HG02870 (cell line): ENCODE results near the gene PCTP.

ENCODE experiments used
- ATAC-seq: cut with Tn5 transposase; IDR thresholded peaks from one replicate; pipeline ENCODE4 v1.9.1; 2021; ENCODE audit warnings: mild to moderate bottlenecking, moderate library complexity; ENCODE audit not compliant: unreplicated experiment

The PCTP gene

GRCh38 chr17:55751720-55752250 lies 934 bp downstream of the PCTP start:
- no peak for ATAC-seq

- no peak for ATAC-seq
Measured at GRCh38 chr17:55756689-55757088, 5.8 kb downstream of the PCTP start.

DNA sequence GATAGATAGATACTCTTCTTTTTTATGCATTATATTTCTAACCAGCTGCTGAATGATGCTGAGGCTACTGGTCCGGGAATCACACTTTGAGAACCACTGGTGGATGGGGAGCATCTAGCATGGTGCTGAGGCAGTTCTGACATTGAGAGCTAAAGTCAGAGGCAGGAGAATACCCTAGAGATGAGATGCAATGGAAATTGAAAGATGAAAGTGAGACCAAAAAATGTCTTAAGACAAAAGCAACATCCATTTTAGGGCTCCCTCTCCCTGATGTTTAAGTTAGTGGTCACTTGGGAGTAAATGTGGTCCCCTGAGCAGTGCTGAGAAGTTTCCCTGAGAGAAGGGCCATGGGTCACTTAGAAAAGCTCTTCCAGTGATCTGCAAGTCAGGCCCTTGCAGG lies 6.8 kb downstream of the PCTP start:
- peak; percentile 42 for ATAC-seq

- no peak for ATAC-seq
Measured at GRCh38 chr17:55758171-55758570, 7.3 kb downstream of the PCTP start.

DNA sequence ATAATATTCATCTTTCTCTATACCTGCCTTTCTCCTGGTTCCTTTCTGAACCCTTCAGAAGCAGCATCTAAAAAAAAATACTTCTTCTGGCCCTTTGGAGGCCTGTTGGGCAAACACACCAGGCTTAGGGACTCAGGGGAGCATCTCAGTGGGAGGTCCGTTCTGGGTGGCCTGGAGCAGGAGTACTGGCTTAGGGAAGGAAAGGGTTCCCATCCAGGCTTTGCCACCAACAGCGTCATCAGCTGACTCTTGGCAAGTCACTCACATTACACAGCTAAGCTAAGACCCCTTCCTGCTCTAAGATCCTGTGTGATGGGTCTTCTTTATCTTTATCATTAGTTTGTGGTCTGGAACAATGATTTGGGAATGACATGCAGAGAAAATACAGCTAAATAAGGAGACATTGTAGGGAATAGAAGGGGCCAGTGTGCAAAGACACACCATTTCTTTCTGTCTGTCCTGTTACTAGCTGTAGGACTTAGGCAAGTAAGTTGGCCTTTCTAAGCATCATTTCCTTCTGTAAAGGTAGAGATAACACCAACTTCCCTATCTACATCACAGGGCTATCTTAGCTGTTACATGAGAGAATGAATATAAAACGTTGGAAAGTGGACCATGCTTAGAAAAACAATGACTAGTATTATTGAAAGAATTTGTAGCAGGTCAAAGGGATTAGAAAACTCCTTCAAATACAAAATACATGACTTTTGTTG lies 9.9 kb downstream of the PCTP start:
- ATAC-seq: no peak

DNA sequence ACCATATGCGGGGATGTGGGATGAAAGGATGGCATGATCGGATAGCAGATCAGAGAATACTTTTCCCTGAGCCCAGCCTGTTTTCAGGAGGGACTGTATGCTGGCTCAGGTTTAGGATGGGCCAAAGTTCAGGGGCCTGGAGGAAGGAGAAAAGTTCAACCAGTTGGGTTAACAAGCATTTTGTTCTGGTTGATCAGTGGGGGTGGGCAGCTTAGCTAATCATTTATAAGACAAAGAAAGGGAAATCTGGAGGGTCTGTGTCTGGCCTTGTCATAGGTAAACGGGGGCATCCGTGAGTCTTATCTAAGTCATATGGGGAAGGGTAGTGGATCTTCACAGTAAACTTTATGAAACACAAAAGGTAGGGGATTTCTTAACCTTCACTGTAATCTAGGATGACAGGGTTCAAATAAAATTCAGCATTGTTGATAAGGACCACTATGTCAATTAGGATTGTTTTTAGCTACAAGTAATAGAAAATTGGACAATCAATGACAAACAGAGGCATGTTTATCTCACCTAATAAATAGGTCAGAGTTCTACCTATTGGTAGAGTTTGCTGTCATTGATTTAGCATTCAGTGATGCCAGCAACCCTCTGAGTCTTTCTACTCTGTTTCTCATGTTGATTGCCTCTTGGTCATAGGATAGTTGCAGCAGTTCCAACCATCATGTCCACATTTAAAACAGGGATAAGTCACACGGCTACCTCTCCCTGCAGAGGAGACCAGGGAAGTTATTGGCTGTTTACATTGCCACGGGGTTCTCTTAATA lies 11.4 kb downstream of the PCTP start:
- ATAC-seq: no peak

GRCh38 chr17:55763856-55764255 lies 13.0 kb downstream of the PCTP start:
- no peak for ATAC-seq

- ATAC-seq: no peak
Measured at GRCh38 chr17:55764610-55765009, 13.8 kb downstream of the PCTP start.

- ATAC-seq: no peak
Measured at GRCh38 chr17:55765472-55765871, 14.6 kb downstream of the PCTP start.

GRCh38 chr17:55768936-55769624 lies 18.2 kb downstream of the PCTP start:
- ATAC-seq: no peak

- no peak for ATAC-seq
Measured at GRCh38 chr17:55769625-55770000, 18.8 kb downstream of the PCTP start.

- ATAC-seq: no peak
Measured at GRCh38 chr17:55770196-55770870, 19.5 kb downstream of the PCTP start.

DNA sequence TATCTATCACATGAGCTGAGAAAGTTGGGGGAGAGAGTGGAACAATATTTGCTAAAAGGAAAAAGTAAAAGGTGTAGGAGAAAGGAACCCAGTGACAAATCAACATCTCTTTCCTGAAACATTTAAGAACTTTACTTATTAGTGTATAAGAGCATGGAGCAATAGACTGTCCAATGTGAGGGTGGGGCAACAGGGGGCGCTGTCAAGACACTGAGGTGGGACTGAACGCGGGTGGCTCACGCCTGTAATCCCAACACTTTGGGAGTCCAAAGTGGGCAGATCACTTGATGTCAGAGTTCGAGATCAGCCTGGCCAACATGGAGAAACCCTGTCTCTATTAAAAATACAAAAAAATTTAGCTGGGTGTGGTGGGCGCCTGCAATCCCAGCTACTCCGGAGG lies 21.2 kb downstream of the PCTP start:
- no peak for ATAC-seq

GRCh38 chr17:55773671-55774070 lies 22.8 kb downstream of the PCTP start:
- ATAC-seq: no peak

DNA sequence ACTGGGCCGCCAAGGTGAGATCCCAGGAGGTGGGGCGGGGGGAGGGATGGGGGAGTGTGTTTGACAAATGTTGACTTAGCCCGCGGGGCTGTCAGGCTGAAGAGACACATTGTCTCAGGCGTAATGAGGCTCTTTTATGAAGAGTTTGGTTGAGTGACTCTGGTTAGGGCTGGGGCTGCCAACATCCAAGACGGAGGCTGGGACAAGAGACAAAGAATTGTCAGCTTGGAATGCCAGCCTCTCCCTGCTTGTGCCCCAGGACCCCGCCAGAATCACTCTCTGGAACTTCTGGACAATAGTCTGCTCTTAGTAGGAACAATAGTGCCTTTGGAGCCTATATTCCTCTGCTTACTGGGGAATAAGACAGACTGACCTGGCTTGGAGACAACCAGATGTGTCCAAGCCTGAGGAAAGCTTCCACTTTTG lies 24.0 kb downstream of the PCTP start:
- no peak for ATAC-seq

- no peak for ATAC-seq
Measured at GRCh38 chr17:55776271-55776670, 25.4 kb downstream of the PCTP start.

DNA sequence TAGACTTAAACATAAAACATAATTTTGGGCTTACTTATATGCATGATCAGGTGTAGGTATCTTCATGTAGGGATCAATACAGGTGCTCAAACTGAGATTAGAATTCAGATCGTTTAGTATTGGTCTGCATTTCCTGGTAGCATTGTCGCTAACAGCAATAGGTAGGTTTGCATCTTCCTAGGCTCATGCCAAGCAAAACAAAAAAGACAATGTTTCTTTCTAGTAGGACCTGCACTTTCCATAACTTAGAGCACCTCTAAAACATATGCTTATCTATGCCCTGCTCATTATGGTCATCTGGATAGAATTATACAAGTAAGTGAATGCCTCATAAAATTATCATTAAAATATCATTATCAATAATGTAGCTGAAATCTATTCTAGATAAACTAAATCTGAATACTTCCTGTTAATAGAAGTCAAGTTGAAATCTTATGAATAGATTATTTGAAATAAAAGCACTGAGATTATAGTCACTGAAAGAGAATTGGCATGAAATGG lies 26.7 kb downstream of the PCTP start:
- no peak for ATAC-seq

DNA sequence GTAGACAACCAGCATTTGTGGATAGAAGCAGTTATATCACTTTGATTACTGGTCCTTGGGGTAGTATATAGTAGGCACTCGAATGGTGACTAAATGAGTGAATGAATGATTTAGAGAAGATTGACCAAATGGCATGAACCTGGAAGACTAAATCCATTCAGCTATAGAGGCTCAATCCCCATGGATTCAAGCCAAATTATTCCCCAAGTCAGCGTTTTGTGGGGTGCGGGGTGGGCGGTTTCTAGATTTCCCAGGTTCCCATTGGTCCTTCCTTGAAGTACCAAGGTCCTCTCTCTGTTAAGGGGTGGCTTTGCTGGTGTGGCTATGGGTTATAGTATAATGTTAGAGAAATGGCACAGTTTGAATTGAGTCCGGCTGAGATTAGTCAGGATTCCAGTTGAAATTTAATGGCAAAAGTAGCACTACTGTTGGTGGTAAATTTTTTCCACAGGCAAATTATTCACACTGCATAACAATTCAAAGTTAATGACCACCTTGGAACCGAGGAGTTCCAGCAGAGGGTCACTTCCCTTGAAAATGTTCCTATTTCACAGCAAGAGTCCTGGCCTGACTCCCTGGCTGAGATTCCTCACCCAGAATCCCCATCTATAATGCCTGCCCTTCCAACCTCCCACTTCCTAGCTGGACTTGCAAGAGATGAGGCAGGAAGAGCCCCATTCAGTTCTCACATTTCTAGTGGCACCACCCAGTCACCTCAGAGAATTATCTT lies 27.7 kb downstream of the PCTP start:
- ATAC-seq: no peak

GRCh38 chr17:55783684-55784245 lies 32.9 kb downstream of the PCTP start:
- no peak for ATAC-seq

- no peak for ATAC-seq
Measured at GRCh38 chr17:55784666-55785065, 33.8 kb downstream of the PCTP start.
